Endothelial cell of umbilical vein (primary cell): ENCODE results near the gene SCN5A. TPM values are rescaled to one million over a fixed set of nuclear protein-coding genes. Genes with fewer than 3 reads are reported as not detected.

Experiments
- BruUV-seq: library from RNA; stranded (reverse); fragments of 400-500 nt; replicated peaks from 2 replicates; lab custom pipeline; 2021; lab: Mats Ljungman, UMichigan
- CTCF ChIA-PET: fragments of 300-600, 350-600 bp; sonication (Branson Sonifier 250); formaldehyde crosslinking; loops from one replicate; lab custom pipeline; 2021; ENCODE audit warnings: antibody characterized with exemption, inconsistent platforms; lab: Charles Lee
- POLR2A ChIA-PET: fragments of 300-600, 350-600 bp; sonication (Branson Sonifier 250); formaldehyde crosslinking; loops from one replicate; lab custom pipeline; 2021; ENCODE audit warnings: antibody characterized with exemption, inconsistent platforms; lab: Charles Lee
- DNase-seq: peaks from one replicate; pipeline ENCODE4 v3.0.0-alpha.2; 2011; ENCODE audit warnings: low read depth, low spot score
- FAIRE-seq: peaks from 2 replicates; lab custom pipeline; 2011; peaks lifted over from hg19 to GRCh38; lab: Jason Lieb, UNC
- H2AFZ ChIP-seq: 2 replicates; pipeline ENCODE4 v1.6.0; 2012; ENCODE audit warnings: low read depth, low read length, control low read depth, inconsistent platforms
- H3K27ac ChIP-seq: 2 replicates; pipeline ENCODE4 v1.5.1; 2011; ENCODE audit warnings: low read depth, mild to moderate bottlenecking, control low read depth, low read length, moderate library complexity; ENCODE audit not compliant: insufficient read depth
- H3K27me3 ChIP-seq, 2 experiments: 2 replicates each; pipeline versions ENCODE4 v1.6.0 to v1.6.1; 2011; ENCODE audit warnings: low read length in 2 of 2, mixed read lengths in 1 of 2; ENCODE audit not compliant: control insufficient read depth in 2 of 2, insufficient read depth in 2 of 2
- H3K36me3 ChIP-seq, 2 experiments: 2 replicates in 1 of 2; 3 replicates in 1 of 2; pipeline ENCODE4 v1.5.1; 2011; ENCODE audit warnings: low read length in 2 of 2, mild to moderate bottlenecking in 1 of 2, moderate library complexity in 1 of 2; ENCODE audit not compliant: control insufficient read depth in 2 of 2, insufficient read depth in 2 of 2; ENCODE audit errors: extremely low read depth in 1 of 2
- H3K4me1 ChIP-seq: 3 replicates; pipeline ENCODE4 v1.5.1; 2011; ENCODE audit warnings: mild to moderate bottlenecking, low read length; ENCODE audit not compliant: control insufficient read depth, insufficient read depth; ENCODE audit errors: extremely low read depth
- H3K4me2 ChIP-seq: 2 replicates; pipeline ENCODE4 v1.6.1; 2011; ENCODE audit warnings: low read length, control low read depth, mixed read lengths; ENCODE audit not compliant: insufficient read depth
- H3K4me3 ChIP-seq, 3 experiments: fragments of 200-600 bp in 1 of 3; sonication (generic), shearing (Covaris generic) in 1 of 3; replicated peaks in 1 of 3; 2 replicates each; pipeline ENCODE4 v1.5.1; 2011 to 2016; ENCODE audit warnings: control low read depth in 3 of 3, low read length in 3 of 3, mild to moderate bottlenecking in 2 of 3, inconsistent platforms in 1 of 3, low read depth in 1 of 3, moderate library complexity in 1 of 3; ENCODE audit not compliant: insufficient read depth in 1 of 3
- H3K79me2 ChIP-seq: 2 replicates; pipeline ENCODE4 v1.6.0; 2012; ENCODE audit warnings: low read length, inconsistent platforms; ENCODE audit not compliant: control insufficient read depth, insufficient read depth
- H3K9ac ChIP-seq: replicated peaks from 2 replicates; pipeline ENCODE3; 2011; ENCODE audit warnings: low read length, control low read depth; ENCODE audit not compliant: insufficient read depth; ENCODE audit errors: extremely low read depth
- H3K9me1 ChIP-seq: replicated peaks from 3 replicates; pipeline ENCODE4 v1.6.0; 2011; ENCODE audit warnings: mild to moderate bottlenecking, low read length; ENCODE audit not compliant: control insufficient read depth, insufficient read depth; ENCODE audit errors: extremely low read depth
- H3K9me3 ChIP-seq: replicated peaks from 2 replicates; pipeline ENCODE4 v1.5.1; 2012; ENCODE audit warnings: low read length, inconsistent platforms; ENCODE audit not compliant: control insufficient read depth, insufficient read depth
- H4K20me1 ChIP-seq: replicated peaks from 2 replicates; pipeline ENCODE3; 2011; ENCODE audit warnings: mild to moderate bottlenecking, low read length; ENCODE audit not compliant: control insufficient read depth, insufficient read depth; ENCODE audit errors: extremely low read depth
- EZH2 ChIP-seq: IDR thresholded peaks from 2 replicates; pipeline ENCODE4 v1.6.1; 2012; ENCODE audit warnings: borderline replicate concordance, low read depth, mild to moderate bottlenecking, moderate library complexity, low read length, inconsistent platforms; ENCODE audit not compliant: severe bottlenecking
- GATA2 ChIP-seq: IDR thresholded peaks from 2 replicates; pipeline ENCODE4 v1.7.0; 2011; ENCODE audit warnings: low read depth, mild to moderate bottlenecking, moderate library complexity, mixed read lengths, low read length; ENCODE audit not compliant: insufficient read length, insufficient read depth
- JUN ChIP-seq: IDR thresholded peaks from 2 replicates; pipeline ENCODE4 v1.6.1; 2011; ENCODE audit warnings: borderline replicate concordance, low read depth; ENCODE audit not compliant: insufficient read length, insufficient read depth
- MAX ChIP-seq: IDR thresholded peaks from 2 replicates; pipeline ENCODE4 v1.6.1; 2011; ENCODE audit not compliant: insufficient read depth, insufficient read length
- POLR2A ChIP-seq: IDR thresholded peaks from 2 replicates; pipeline ENCODE4 v1.6.1; 2012; ENCODE audit warnings: low read depth, mild to moderate bottlenecking, control low read depth, low read length
- dilution Hi-C: fragments of 300-500 bp; cut with MboI; formaldehyde crosslinking; loops from one replicate; pipeline ENCODE4 v1.15.0; 2019; ENCODE audit warnings: low sequenced_read_pairs; ENCODE audit not compliant: extremely low pct_ligation_motif_present
- intact Hi-C: fragments of 100-400 bp; cut with micrococcal nuclease; formaldehyde crosslinking; loops from one replicate; pipeline ENCODE4 v1.10.0; 2022
- polyA plus RNA-seq, 4 experiments: library from polyadenylated mRNA; depleted of rRNA in 3 of 4; stranded (reverse) in 3 of 4; unstranded in 1 of 4; fragments of >200 nt; gene quantifications; 2 replicates each; pipeline versions ENCODE4 v1.2.1 to v1.2.3, GENCODE V29; 2011 to 2012; ENCODE audit warnings: missing spikeins in 1 of 4
- total RNA-seq: library from RNA; stranded (reverse); gene quantifications from 2 replicates; pipeline ENCODE4 v1.2.3, GENCODE V29; 2021
- TF ChIP-seq, protein P1 (sequence below), 2 donors: IDR thresholded peaks; 1 replicate in 1 of 2; 2 replicates in 1 of 2; pipeline ENCODE4 v1.5.1; 2011; ENCODE audit warnings: low read length in 2 of 2, mild to moderate bottlenecking in 2 of 2, moderate library complexity in 2 of 2, control low read depth in 1 of 2, inconsistent platforms in 1 of 2, low read depth in 1 of 2; ENCODE audit not compliant: insufficient read depth in 1 of 2; ENCODE audit errors: extremely low read depth in 1 of 2

SCN5A gene
- total and polyA plus RNA-seq, 2 donors (not counting 3 experiments of a cell fraction or from before 2014, with no cell fraction given): 2.7 to 20.0 TPM

GRCh38 chr3:38618343-38618742, 31.1 kb downstream of the SCN5A start:
- Histone ChIP-seq H3K9me3 (no peaks in the 10 kb centered on the region), H4K20me1 (no peaks in the 10 kb centered on the region), H3K9me1 (no peaks in the 10 kb centered on the region), H3K4me3 (no peak overlapping the region), H3K9ac (no peak overlapping the region), H3K79me2 (no peaks in the 10 kb centered on the region), H3K27ac (no peak overlapping the region), H2AFZ (no peak overlapping the region), H3K4me2 (no peak overlapping the region), H3K27me3 (no peaks in the 10 kb centered on the region), H3K4me1 (no peaks in the 10 kb centered on the region), H3K36me3 (no peaks in the 10 kb centered on the region)
- dilution Hi-C loops (no loop called here), intact Hi-C loops (no loop called here)
- POLR2A ChIA-PET: no interaction called here
- CTCF ChIA-PET: interaction anchor here (1.2 to 1.4 kb wide), 2 partner anchors 13 to 27 kb away, joined by 3 to 5 read pairs; no protein-coding TSS in a partner anchor
- DNase-seq (no peak), FAIRE-seq (no peak)
- TF ChIP-seq GATA2 (no peak), POLR2A (no peak), MAX (no peak), EZH2 (no peak), JUN (no peak)
- TF ChIP-seq, protein P1, sequence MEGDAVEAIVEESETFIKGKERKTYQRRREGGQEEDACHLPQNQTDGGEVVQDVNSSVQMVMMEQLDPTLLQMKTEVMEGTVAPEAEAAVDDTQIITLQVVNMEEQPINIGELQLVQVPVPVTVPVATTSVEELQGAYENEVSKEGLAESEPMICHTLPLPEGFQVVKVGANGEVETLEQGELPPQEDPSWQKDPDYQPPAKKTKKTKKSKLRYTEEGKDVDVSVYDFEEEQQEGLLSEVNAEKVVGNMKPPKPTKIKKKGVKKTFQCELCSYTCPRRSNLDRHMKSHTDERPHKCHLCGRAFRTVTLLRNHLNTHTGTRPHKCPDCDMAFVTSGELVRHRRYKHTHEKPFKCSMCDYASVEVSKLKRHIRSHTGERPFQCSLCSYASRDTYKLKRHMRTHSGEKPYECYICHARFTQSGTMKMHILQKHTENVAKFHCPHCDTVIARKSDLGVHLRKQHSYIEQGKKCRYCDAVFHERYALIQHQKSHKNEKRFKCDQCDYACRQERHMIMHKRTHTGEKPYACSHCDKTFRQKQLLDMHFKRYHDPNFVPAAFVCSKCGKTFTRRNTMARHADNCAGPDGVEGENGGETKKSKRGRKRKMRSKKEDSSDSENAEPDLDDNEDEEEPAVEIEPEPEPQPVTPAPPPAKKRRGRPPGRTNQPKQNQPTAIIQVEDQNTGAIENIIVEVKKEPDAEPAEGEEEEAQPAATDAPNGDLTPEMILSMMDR (IDR thresholded peaks at IDR 0.05; ENCODE audit: extremely low read depth in 1 of 2, insufficient read depth in 1 of 2, low read depth in 1 of 2, low read length in 2 of 2): no peak
- BruUV-seq: no TSS peak
